ENCODE measurements around the gene FLYWCH1. TPM values are rescaled to one million over a fixed set of nuclear protein-coding genes. Genes with fewer than 3 reads are reported as not detected.
"Not testable (repeated sequence)": the region's sequence is repeated elsewhere in the genome, so short reads cannot be mapped to it uniquely, and the experiment has no call there.

The FLYWCH1 gene
- total and polyA plus RNA-seq, 8 donors, result 11.5 to 40.4 (median 16.5) TPM

DNA sequence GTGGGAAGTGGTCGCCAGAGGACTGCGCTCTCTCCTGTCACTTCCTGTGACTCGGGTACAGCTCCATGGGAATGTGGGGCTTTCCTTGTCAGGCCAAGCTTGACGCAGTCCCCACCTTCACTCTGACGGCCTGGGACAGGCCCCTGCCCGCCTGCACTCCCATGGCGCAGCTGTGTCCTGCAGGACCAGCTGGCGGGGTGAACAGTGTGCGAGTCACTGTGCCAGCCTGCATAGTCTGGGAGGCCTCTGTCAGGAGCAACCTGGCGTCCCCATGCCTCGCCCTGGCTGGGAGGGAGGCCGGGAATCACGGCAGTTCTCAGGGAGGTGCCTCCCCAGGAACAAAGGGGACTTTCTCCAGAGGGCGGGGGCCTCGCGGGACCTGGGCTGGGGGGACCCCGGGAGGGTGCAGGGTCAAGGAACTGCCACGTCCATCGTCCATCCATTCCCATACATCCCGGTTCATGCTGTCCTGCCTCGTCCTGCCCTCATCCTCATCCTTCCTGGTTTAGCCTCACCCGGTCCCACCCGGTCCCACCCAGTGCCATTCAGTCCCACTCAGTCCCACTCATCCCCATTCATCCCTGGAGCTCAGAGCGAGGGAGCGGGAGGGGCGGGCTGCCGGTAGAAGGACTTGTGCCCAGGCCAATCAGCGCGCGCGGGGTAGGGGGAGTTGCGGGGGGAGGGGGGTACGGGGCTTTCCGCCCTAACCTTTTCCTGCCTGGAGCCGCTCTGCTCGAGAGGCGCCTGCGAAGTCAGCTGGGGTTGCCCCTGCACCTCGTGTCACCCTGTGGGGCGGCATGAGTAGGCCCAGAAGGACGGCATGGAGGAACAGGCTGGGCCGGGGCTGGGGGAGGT is 13.4 kb downstream of the FLYWCH1 start:
- intact Hi-C loops (cut with DNase I), result loop anchor here in 1 of 3 donors (5.0 kb wide), 1 partner anchor 57 kb away; the partner anchor contains the start of gene PKMYT1
- DNase-seq (no peak), FAIRE-seq (no peak), ATAC-seq (no peak)
- Histone ChIP-seq H3K36me3 (peaks cover 0 to 5% (median 0%) of the 10 kb centered on the region in 3 donors), H3K4me3 (no peak overlapping the region), H3K9me3 (no peaks in the 10 kb centered on the region), H3K27me3 (no peaks in the 10 kb centered on the region), H3K27ac (no peak overlapping the region), H3K4me1 (peaks cover 0 to 5% (median 0%) of the 10 kb centered on the region in 3 donors)
- WGBS, 2 donors, result 79 to 80% methylated on average over 35 to 42 of the region's 42 CpGs
- TF ChIP-seq, protein P1, sequence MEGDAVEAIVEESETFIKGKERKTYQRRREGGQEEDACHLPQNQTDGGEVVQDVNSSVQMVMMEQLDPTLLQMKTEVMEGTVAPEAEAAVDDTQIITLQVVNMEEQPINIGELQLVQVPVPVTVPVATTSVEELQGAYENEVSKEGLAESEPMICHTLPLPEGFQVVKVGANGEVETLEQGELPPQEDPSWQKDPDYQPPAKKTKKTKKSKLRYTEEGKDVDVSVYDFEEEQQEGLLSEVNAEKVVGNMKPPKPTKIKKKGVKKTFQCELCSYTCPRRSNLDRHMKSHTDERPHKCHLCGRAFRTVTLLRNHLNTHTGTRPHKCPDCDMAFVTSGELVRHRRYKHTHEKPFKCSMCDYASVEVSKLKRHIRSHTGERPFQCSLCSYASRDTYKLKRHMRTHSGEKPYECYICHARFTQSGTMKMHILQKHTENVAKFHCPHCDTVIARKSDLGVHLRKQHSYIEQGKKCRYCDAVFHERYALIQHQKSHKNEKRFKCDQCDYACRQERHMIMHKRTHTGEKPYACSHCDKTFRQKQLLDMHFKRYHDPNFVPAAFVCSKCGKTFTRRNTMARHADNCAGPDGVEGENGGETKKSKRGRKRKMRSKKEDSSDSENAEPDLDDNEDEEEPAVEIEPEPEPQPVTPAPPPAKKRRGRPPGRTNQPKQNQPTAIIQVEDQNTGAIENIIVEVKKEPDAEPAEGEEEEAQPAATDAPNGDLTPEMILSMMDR (IDR thresholded peaks at IDR 0.05), result no peak

DNA sequence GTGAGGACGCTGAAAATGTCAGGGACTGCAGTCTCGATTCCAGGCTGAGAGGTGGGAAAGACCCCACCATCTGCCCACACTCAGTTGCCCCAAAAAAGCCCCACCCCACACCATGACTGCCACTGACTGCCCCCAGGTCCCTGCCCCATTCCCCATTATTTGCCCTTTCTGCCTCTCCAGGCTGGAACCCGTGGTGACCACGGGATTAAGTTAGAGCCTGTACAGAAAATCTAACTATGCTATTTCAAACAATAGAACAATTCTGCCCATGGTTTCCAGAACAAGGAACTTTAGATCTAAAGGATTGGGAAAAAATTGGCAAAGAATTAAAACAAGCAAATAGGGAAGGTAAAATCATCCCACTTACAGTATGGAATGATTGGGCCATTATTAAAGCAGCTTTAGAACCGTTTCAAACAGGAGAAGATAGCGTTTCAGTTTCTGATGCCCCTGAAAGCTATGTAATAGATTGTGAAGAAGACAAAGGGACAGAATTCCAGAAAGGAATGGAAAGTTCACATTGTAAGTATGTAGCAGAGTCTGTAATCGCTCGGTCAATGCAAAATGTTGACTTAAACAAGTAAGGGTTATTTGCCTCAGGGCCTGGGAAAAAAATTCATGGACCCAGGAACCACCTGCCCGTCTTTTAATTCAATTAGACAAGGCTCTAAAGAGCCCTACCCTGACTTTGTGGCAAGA is 14.4 kb downstream of the FLYWCH1 start:
- DNase-seq (no peak), ATAC-seq (no peak), FAIRE-seq (no peak)
- 63 to 66% methylated on average over 9 of the region's 9 CpGs for WGBS, 2 donors
- H3K36me3 ChIP-seq, result peaks cover 0 to 13% (median 3%) of the 10 kb centered on the region in 3 donors
- no peak overlapping the region for H3K27ac ChIP-seq
- no peak overlapping the region for H3K4me3 ChIP-seq
- TF ChIP-seq, protein P1 (IDR thresholded peaks at IDR 0.05), result no peak
- H3K9me3 ChIP-seq, result no peaks in the 10 kb centered on the region
- intact Hi-C loops (cut with DNase I), result no loop called here
- peaks cover 0 to 5% (median 0%) of the 10 kb centered on the region in 3 donors for H3K4me1 ChIP-seq
- H3K27me3 ChIP-seq, result no peaks in the 10 kb centered on the region

DNA sequence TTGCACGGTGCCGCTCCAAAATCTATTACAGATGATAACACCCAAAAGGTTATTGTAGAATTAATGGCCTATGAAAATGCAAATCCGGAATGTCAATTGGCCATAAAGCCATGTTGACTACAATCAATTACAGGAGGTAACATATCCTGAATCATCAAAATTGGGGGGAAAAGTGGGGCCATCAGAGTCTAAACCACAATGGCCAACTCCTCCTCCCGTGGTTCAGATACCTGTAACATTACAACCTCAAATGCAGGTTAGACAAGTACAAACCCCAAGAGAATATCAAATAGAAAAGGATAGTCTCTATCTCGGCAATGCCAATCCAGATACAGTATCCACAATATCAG is 14.9 kb downstream of the FLYWCH1 start:
- FAIRE-seq, result no peak
- peaks cover 0 to 13% (median 3%) of the 10 kb centered on the region in 3 donors for H3K36me3 ChIP-seq
- no peaks in the 10 kb centered on the region for H3K27me3 ChIP-seq
- WGBS, 2 donors, result 58 to 66% methylated on average over 5 of the region's 5 CpGs
- H3K27ac ChIP-seq, result no peak overlapping the region
- H3K4me3 ChIP-seq, result peak overlapping the region in 1 of 4 donors; percentile 17
- H3K4me1 ChIP-seq, result peaks cover 0 to 5% (median 0%) of the 10 kb centered on the region in 3 donors
- no peaks in the 10 kb centered on the region for H3K9me3 ChIP-seq
- intact Hi-C loops (cut with DNase I), result no loop called here
- DNase-seq, result no peak
- no peak for ATAC-seq
- TF ChIP-seq, protein P1 (IDR thresholded peaks at IDR 0.05), result no peak

DNA sequence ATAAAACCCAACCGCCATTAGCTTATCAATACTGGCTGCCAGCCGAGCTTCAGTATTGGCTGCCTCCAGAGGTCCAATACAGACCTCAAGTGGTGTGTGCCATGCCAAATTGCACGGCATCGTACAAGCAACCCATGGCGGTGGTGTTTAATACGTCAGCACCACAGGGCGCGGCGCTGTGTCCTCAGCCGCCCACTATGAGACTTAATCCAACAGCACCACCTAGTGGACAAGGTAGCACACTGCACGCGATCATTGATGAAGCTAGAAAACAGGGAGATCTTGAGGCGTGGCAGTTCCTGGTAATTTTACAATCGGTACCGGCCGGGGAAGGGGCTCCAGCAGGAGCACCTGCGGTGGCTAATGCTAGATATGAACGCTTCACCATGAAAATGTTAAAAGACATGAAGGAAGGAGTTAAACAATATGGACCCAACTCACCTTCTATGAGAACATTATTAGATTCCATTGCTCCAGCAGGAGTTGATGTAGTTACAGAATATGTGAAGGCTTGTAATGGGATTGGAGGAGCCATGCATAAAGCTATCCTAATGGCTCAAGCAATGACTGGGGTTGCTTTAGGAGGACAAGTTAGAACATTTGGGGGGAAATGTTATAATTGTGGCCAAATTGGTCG is 15.4 kb downstream of the FLYWCH1 start:
- H3K27ac ChIP-seq, result no peak overlapping the region
- ATAC-seq (peak; percentile 90 to 99 (median 96)), DNase-seq (peak; percentile 72 to 93 (median 86)), FAIRE-seq (no peak)
- H3K36me3 ChIP-seq, result peaks cover 0 to 13% (median 3%) of the 10 kb centered on the region in 3 donors
- TF ChIP-seq, protein P1 (IDR thresholded peaks at IDR 0.05), result peak; percentile 96 to 99 (median 98)
- peaks cover 0 to 5% (median 0%) of the 10 kb centered on the region in 3 donors for H3K4me1 ChIP-seq
- H3K4me3 ChIP-seq, result peak overlapping the region in 1 of 4 donors; percentile 17
- H3K9me3 ChIP-seq, result no peaks in the 10 kb centered on the region
- 6 to 7% methylated on average over 19 of the region's 19 CpGs for WGBS, 2 donors
- intact Hi-C loops (cut with DNase I), result no loop called here
- H3K27me3 ChIP-seq, result no peaks in the 10 kb centered on the region

DNA sequence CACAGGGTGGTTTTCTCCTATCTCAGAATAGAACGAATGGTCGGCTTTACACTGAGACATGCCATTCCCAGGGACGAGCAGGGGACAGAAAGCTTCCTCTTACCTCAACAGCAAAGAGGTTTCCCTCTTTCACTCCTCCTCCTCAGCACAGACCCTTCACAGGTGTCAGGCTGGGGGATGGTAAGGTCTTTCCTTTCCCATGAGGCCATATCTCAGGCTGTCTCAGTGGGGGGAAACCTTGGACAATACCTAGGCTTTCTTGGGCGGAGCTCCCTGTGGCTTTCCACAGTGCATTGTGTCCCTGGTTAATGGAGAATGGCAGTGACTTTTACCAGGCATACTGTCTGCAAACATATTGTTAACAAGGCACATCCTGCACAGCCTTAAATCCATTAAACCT is 16.4 kb downstream of the FLYWCH1 start:
- ATAC-seq; H3K27me3 ChIP-seq; H3K4me3 ChIP-seq; DNase-seq; FAIRE-seq; H3K9me3 ChIP-seq; intact Hi-C loops (cut with DNase I); H3K27ac ChIP-seq; H3K4me1 ChIP-seq: not testable (repeated sequence)
- 69% methylated on average over 4 of the region's 4 CpGs for WGBS, 2 donors
- H3K36me3 ChIP-seq, result peaks cover 0 to 13% (median 3%) of the 10 kb centered on the region in 3 donors
